MM.1S (cell line): Measurements from ENCODE around the gene SCN10A.

Experiments
- DNase-seq: peaks from one replicate; pipeline ENCODE4 v3.0.0-alpha.2; 2015
- H2AFZ ChIP-seq: fragments of 300-600 bp; sonication (generic); 2 replicates; pipeline ENCODE4 v1.6.0; 2016; ENCODE audit warnings: antibody characterized with exemption, low read length
- H3F3A ChIP-seq: fragments of 300-600 bp; sonication (generic); 2 replicates; pipeline ENCODE4 v1.6.1; 2016; ENCODE audit warnings: mild to moderate bottlenecking, antibody characterized with exemption, low read length, moderate library complexity, mixed read lengths; ENCODE audit not compliant: insufficient read depth
- H3K27ac ChIP-seq: fragments of 300-600 bp; sonication (generic); 2 replicates; pipeline ENCODE4 v1.5.1; 2016; ENCODE audit warnings: mild to moderate bottlenecking, low read length
- H3K27me3 ChIP-seq: fragments of 300-600 bp; sonication (generic); replicated peaks from 2 replicates; pipeline ENCODE4 v1.6.0; 2016; ENCODE audit warnings: low read length; ENCODE audit not compliant: insufficient read depth
- H3K36me3 ChIP-seq: fragments of 300-600 bp; sonication (generic); replicated peaks from 2 replicates; pipeline ENCODE4 v1.6.1; 2016; ENCODE audit warnings: mild to moderate bottlenecking, low read length, mixed read lengths; ENCODE audit not compliant: insufficient read depth
- H3K4me1 ChIP-seq: fragments of 300-600 bp; sonication (generic); 2 replicates; pipeline ENCODE4 v1.6.1; 2016; ENCODE audit warnings: low read length, mixed read lengths
- H3K4me2 ChIP-seq: fragments of 300-600 bp; sonication (generic); 2 replicates; pipeline ENCODE4 v1.6.0; 2016; ENCODE audit warnings: low read depth, low read length
- H3K4me3 ChIP-seq: fragments of 300-600 bp; sonication (generic); 2 replicates; pipeline ENCODE4 v1.5.1; 2016; ENCODE audit warnings: low read length, mixed read lengths
- H3K79me2 ChIP-seq: fragments of 300-600 bp; sonication (generic); 2 replicates; pipeline ENCODE4 v1.6.1; 2016; ENCODE audit warnings: mixed run types, low read length, mixed read lengths
- H3K9ac ChIP-seq: fragments of 300-600 bp; sonication (generic); 2 replicates; pipeline ENCODE4 v1.6.1; 2016; ENCODE audit warnings: low read length, mixed read lengths
- H3K9me2 ChIP-seq: fragments of 300-600 bp; sonication (generic); replicated peaks from 2 replicates; pipeline ENCODE4 v1.6.1; 2016; ENCODE audit warnings: mild to moderate bottlenecking, low read length, mixed read lengths; ENCODE audit not compliant: insufficient read depth
- H3K9me3 ChIP-seq: fragments of 300-600 bp; sonication (generic); replicated peaks from 2 replicates; pipeline ENCODE4 v1.6.1; 2016; ENCODE audit warnings: mild to moderate bottlenecking, low read length, mixed read lengths; ENCODE audit not compliant: insufficient read depth
- H4K20me1 ChIP-seq: fragments of 300-600 bp; sonication (generic); 2 replicates; pipeline ENCODE4 v1.6.1; 2016; ENCODE audit warnings: mild to moderate bottlenecking, low read length, moderate library complexity, mixed read lengths; ENCODE audit not compliant: insufficient read depth
- CTCF ChIP-seq: fragments of 300-600 bp; sonication (generic); IDR thresholded peaks from 2 replicates; pipeline ENCODE4 v1.5.1; 2016; ENCODE audit warnings: antibody characterized with exemption, low read length, mixed read lengths
- EZH2 ChIP-seq: fragments of 300-600 bp; sonication (generic); optimal IDR thresholded peaks from 2 replicates; pipeline ENCODE3; 2017; ENCODE audit warnings: low read depth, mild to moderate bottlenecking, antibody characterized with exemption, low read length, mixed read lengths
- EZH2phosphoT487 ChIP-seq: fragments of 300-600 bp; sonication (generic); IDR thresholded peaks from 2 replicates; pipeline ENCODE4 v1.6.1; 2018; ENCODE audit warnings: antibody characterized with exemption, low read length

The SCN10A gene

GRCh38 chr3:38698760-38699159 lies 117.3 kb downstream of the SCN10A start:
- H3K9me3 ChIP-seq, result no peaks in the 10 kb centered on the region
- H3K27ac ChIP-seq, result no peak overlapping the region
- no peak for TF ChIP-seq EZH2phosphoT487

GRCh38 chr3:38698061-38698460 lies 118.0 kb downstream of the SCN10A start:
- TF ChIP-seq EZH2phosphoT487 (no peak), CTCF (no peak), EZH2 (no peak)
- Histone ChIP-seq H3K4me2 (no peak overlapping the region), H3K9me2 (no peaks in the 10 kb centered on the region), H3K36me3 (no peaks in the 10 kb centered on the region), H3K27me3 (no peaks in the 10 kb centered on the region), H3K27ac (no peak overlapping the region), H2AFZ (no peak overlapping the region), H3K9ac (no peak overlapping the region), H3K4me1 (no peaks in the 10 kb centered on the region), H3K79me2 (no peaks in the 10 kb centered on the region), H3K4me3 (no peak overlapping the region), H3F3A (no peaks in the 10 kb centered on the region), H3K9me3 (no peaks in the 10 kb centered on the region), H4K20me1 (no peaks in the 10 kb centered on the region)
- DNase-seq, result no peak

More at GRCh38 chr3:38698760-38699159, 117.3 kb downstream of the SCN10A start:
- Histone ChIP-seq H3K79me2 (no peaks in the 10 kb centered on the region), H3K9ac (no peak overlapping the region), H3K36me3 (no peaks in the 10 kb centered on the region), H3K27me3 (no peaks in the 10 kb centered on the region), H3K4me1 (no peaks in the 10 kb centered on the region), H3K4me3 (no peak overlapping the region), H3F3A (no peaks in the 10 kb centered on the region), H4K20me1 (no peaks in the 10 kb centered on the region), H3K4me2 (no peak overlapping the region), H3K9me2 (no peaks in the 10 kb centered on the region), H2AFZ (no peak overlapping the region)
- no peak for DNase-seq

GRCh38 chr3:38696034-38696433 lies 120.0 kb downstream of the SCN10A start:
- H3K9me2 ChIP-seq, result no peaks in the 10 kb centered on the region
- no peak for DNase-seq
- H3K9me3 ChIP-seq, result no peaks in the 10 kb centered on the region
- H3K4me2 ChIP-seq, result no peak overlapping the region
- no peaks in the 10 kb centered on the region for H3F3A ChIP-seq
- H3K36me3 ChIP-seq, result no peaks in the 10 kb centered on the region
- no peaks in the 10 kb centered on the region for H4K20me1 ChIP-seq
- H2AFZ ChIP-seq, result no peak overlapping the region
- H3K79me2 ChIP-seq, result no peaks in the 10 kb centered on the region
- no peaks in the 10 kb centered on the region for H3K27me3 ChIP-seq
- no peak overlapping the region for H3K4me3 ChIP-seq
- no peak overlapping the region for H3K27ac ChIP-seq
- no peaks in the 10 kb centered on the region for H3K4me1 ChIP-seq
- no peak for TF ChIP-seq EZH2phosphoT487
- no peak for TF ChIP-seq EZH2
- TF ChIP-seq CTCF, result no peak
- H3K9ac ChIP-seq, result no peak overlapping the region

GRCh38 chr3:38690185-38690584 lies 125.8 kb downstream of the SCN10A start:
- no peak for TF ChIP-seq EZH2
- TF ChIP-seq CTCF, result no peak
- TF ChIP-seq EZH2phosphoT487, result no peak
- H3K4me3 ChIP-seq, result no peak overlapping the region
- no peaks in the 10 kb centered on the region for H3K36me3 ChIP-seq
- H3K9me3 ChIP-seq, result no peaks in the 10 kb centered on the region
- no peak overlapping the region for H3K27ac ChIP-seq
- no peaks in the 10 kb centered on the region for H3K79me2 ChIP-seq
- no peak overlapping the region for H3K4me2 ChIP-seq
- no peaks in the 10 kb centered on the region for H3K9me2 ChIP-seq
- no peaks in the 10 kb centered on the region for H3F3A ChIP-seq
- DNase-seq, result no peak
- no peaks in the 10 kb centered on the region for H3K4me1 ChIP-seq
- H3K9ac ChIP-seq, result no peak overlapping the region
- no peak overlapping the region for H2AFZ ChIP-seq
- no peaks in the 10 kb centered on the region for H3K27me3 ChIP-seq
- no peaks in the 10 kb centered on the region for H4K20me1 ChIP-seq
